Activated CD8-positive, alpha-beta T cell treated with anti-CD3 and anti-CD28 coated beads, Interleukin-2, amount 10 ng/mL, durations not matched to agents 7 days and 5 days (primary cell): Measurements from ENCODE around the gene ATP11A. TPM values are rescaled to one million over a fixed set of nuclear protein-coding genes. Genes with fewer than 3 reads are reported as not detected.

Experiments used
- ATAC-seq: fragments of 150-1000 bp; cut with Tn5 transposase; one replicate; pipeline ENCODE4 v1.10.0; 2021; ENCODE audit warnings: moderate library complexity
- CTCF ChIA-PET: fragments of 350-600 bp; sonication (Branson Sonifier 250); formaldehyde crosslinking; loops from one replicate; lab custom pipeline; 2021; ENCODE audit warnings: antibody characterized with exemption; lab: Charles Lee
- POLR2A ChIA-PET: fragments of 350-600 bp; sonication (Branson Sonifier 250); formaldehyde crosslinking; loops from one replicate; lab custom pipeline; 2021; ENCODE audit warnings: antibody characterized with exemption; lab: Charles Lee
- DNase-seq: peaks from one replicate; pipeline ENCODE4 v3.0.0-alpha.2; 2020
- H3K27ac Mint-ChIP-seq: one replicate; pipeline ENCODE4 v1.8.0; 2021; ENCODE audit warnings: mild to moderate bottlenecking, mixed read lengths
- H3K27me3 Mint-ChIP-seq: one replicate; pipeline ENCODE4 v1.8.0; 2021; ENCODE audit warnings: low read depth, mixed read lengths
- H3K36me3 Mint-ChIP-seq: one replicate; pipeline ENCODE4 v1.8.0; 2021; ENCODE audit warnings: low read depth, mixed read lengths
- H3K4me1 Mint-ChIP-seq: one replicate; pipeline ENCODE4 v1.8.0; 2021; ENCODE audit warnings: low read depth, mixed read lengths
- H3K4me3 Mint-ChIP-seq: one replicate; pipeline ENCODE4 v1.8.0; 2021; ENCODE audit warnings: mild to moderate bottlenecking, mixed read lengths
- H3K9me3 Mint-ChIP-seq: one replicate; pipeline ENCODE4 v1.8.0; 2022; ENCODE audit warnings: mixed read lengths; ENCODE audit not compliant: insufficient read depth
- total RNA-seq, 2 experiments: library from RNA; stranded (reverse); gene quantifications; one replicate each; pipeline ENCODE4 v1.2.3, GENCODE V29; 2021

The ATP11A gene
- total RNA-seq, 2 experiments from 2014 or later: 35.6 to 38.3 TPM

- Mint-ChIP-seq H3K27ac (no peak overlapping the region), H3K4me3 (no peak overlapping the region), H3K4me1 (no peaks in the 10 kb centered on the region), H3K27me3 (no peaks in the 10 kb centered on the region), H3K36me3 (no peaks in the 10 kb centered on the region), H3K9me3 (no peaks in the 10 kb centered on the region)
- POLR2A ChIA-PET: no interaction called here
- CTCF ChIA-PET: no interaction called here
- DNase-seq (no peak), ATAC-seq (no peak)
Observed at GRCh38 chr13:112903071-112903577, 213.3 kb downstream of the ATP11A start.

GRCh38 chr13:112903606-112904195, 213.9 kb downstream of the ATP11A start:
- Mint-ChIP-seq H3K4me3 (no peak overlapping the region), H3K36me3 (no peaks in the 10 kb centered on the region), H3K9me3 (no peaks in the 10 kb centered on the region), H3K27ac (no peak overlapping the region), H3K27me3 (no peaks in the 10 kb centered on the region), H3K4me1 (no peaks in the 10 kb centered on the region)
- DNase-seq (no peak), ATAC-seq (no peak)
- CTCF ChIA-PET: no interaction called here
- POLR2A ChIA-PET: no interaction called here

GRCh38 chr13:112904436-112904960, 214.7 kb downstream of the ATP11A start:
- Mint-ChIP-seq H3K27me3 (no peaks in the 10 kb centered on the region), H3K36me3 (no peaks in the 10 kb centered on the region), H3K4me3 (no peak overlapping the region), H3K27ac (no peak overlapping the region), H3K9me3 (no peaks in the 10 kb centered on the region), H3K4me1 (no peaks in the 10 kb centered on the region)
- no peak for DNase-seq
- ChIA-PET CTCF (no interaction called here), POLR2A (no interaction called here)
- no peak for ATAC-seq

- Mint-ChIP-seq H3K27ac (no peak overlapping the region), H3K4me1 (no peaks in the 10 kb centered on the region), H3K27me3 (no peaks in the 10 kb centered on the region), H3K4me3 (no peak overlapping the region), H3K36me3 (no peaks in the 10 kb centered on the region), H3K9me3 (no peaks in the 10 kb centered on the region)
- ATAC-seq (no peak), DNase-seq (no peak)
- CTCF ChIA-PET: no interaction called here
- POLR2A ChIA-PET: no interaction called here
Observed at GRCh38 chr13:112905086-112905485, 215.2 kb downstream of the ATP11A start.

GRCh38 chr13:112905619-112905989, 215.8 kb downstream of the ATP11A start:
- ChIA-PET CTCF (no interaction called here), POLR2A (no interaction called here)
- ATAC-seq: no peak
- DNase-seq: no peak
- Mint-ChIP-seq H3K9me3 (no peaks in the 10 kb centered on the region), H3K4me3 (no peak overlapping the region), H3K4me1 (no peaks in the 10 kb centered on the region), H3K27me3 (no peaks in the 10 kb centered on the region), H3K27ac (no peak overlapping the region), H3K36me3 (no peaks in the 10 kb centered on the region)

GRCh38 chr13:112905990-112906641, 216.3 kb downstream of the ATP11A start:
- H3K27ac Mint-ChIP-seq: no peak overlapping the region
- no peak overlapping the region for H3K4me3 Mint-ChIP-seq
- H3K4me1 Mint-ChIP-seq: no peaks in the 10 kb centered on the region
- no peak for DNase-seq
- CTCF ChIA-PET: no interaction called here
- no peaks in the 10 kb centered on the region for H3K27me3 Mint-ChIP-seq
- ATAC-seq: no peak
- H3K36me3 Mint-ChIP-seq: no peaks in the 10 kb centered on the region
- no peaks in the 10 kb centered on the region for H3K9me3 Mint-ChIP-seq
- POLR2A ChIA-PET: no interaction called here

GRCh38 chr13:112907286-112907685, 217.4 kb downstream of the ATP11A start:
- ChIA-PET CTCF (no interaction called here), POLR2A (no interaction called here)
- Mint-ChIP-seq H3K27me3 (no peaks in the 10 kb centered on the region), H3K27ac (no peak overlapping the region), H3K4me3 (no peak overlapping the region), H3K36me3 (no peaks in the 10 kb centered on the region), H3K4me1 (no peaks in the 10 kb centered on the region), H3K9me3 (no peaks in the 10 kb centered on the region)
- ATAC-seq (no peak), DNase-seq (no peak)

- ATAC-seq: no peak
- no peaks in the 10 kb centered on the region for H3K4me1 Mint-ChIP-seq
Observed at GRCh38 chr13:112907871-112908331, 218.1 kb downstream of the ATP11A start.

GRCh38 chr13:112908342-112908741, 218.5 kb downstream of the ATP11A start:
- ChIA-PET POLR2A (no interaction called here), CTCF (no interaction called here)
- Mint-ChIP-seq H3K9me3 (no peaks in the 10 kb centered on the region), H3K4me1 (no peaks in the 10 kb centered on the region), H3K36me3 (no peaks in the 10 kb centered on the region), H3K4me3 (no peak overlapping the region), H3K27ac (no peak overlapping the region), H3K27me3 (no peaks in the 10 kb centered on the region)
- ATAC-seq (no peak), DNase-seq (no peak)

More at GRCh38 chr13:112907871-112908331, 218.1 kb downstream of the ATP11A start:
- no peak overlapping the region for H3K27ac Mint-ChIP-seq
- H3K4me3 Mint-ChIP-seq: no peak overlapping the region
- no peaks in the 10 kb centered on the region for H3K27me3 Mint-ChIP-seq
- H3K9me3 Mint-ChIP-seq: no peaks in the 10 kb centered on the region
- ChIA-PET CTCF (no interaction called here), POLR2A (no interaction called here)
- H3K36me3 Mint-ChIP-seq: no peaks in the 10 kb centered on the region
- no peak for DNase-seq

GRCh38 chr13:112910016-112910415, 220.2 kb downstream of the ATP11A start:
- Mint-ChIP-seq H3K9me3 (no peaks in the 10 kb centered on the region), H3K4me3 (no peak overlapping the region), H3K4me1 (no peaks in the 10 kb centered on the region), H3K36me3 (no peaks in the 10 kb centered on the region), H3K27me3 (no peaks in the 10 kb centered on the region), H3K27ac (no peak overlapping the region)
- CTCF ChIA-PET: no interaction called here
- DNase-seq (no peak), ATAC-seq (no peak)
- POLR2A ChIA-PET: no interaction called here

- ATAC-seq: no peak
- peaks cover 3% of the 10 kb centered on the region for H3K27me3 Mint-ChIP-seq
- H3K9me3 Mint-ChIP-seq: no peaks in the 10 kb centered on the region
- DNase-seq: no peak
- no peak overlapping the region for H3K27ac Mint-ChIP-seq
- ChIA-PET CTCF (no interaction called here), POLR2A (no interaction called here)
- no peaks in the 10 kb centered on the region for H3K4me1 Mint-ChIP-seq
- no peaks in the 10 kb centered on the region for H3K36me3 Mint-ChIP-seq
- H3K4me3 Mint-ChIP-seq: no peak overlapping the region
Observed at GRCh38 chr13:112910616-112911280, 220.9 kb downstream of the ATP11A start.

GRCh38 chr13:112911285-112911701, 221.5 kb downstream of the ATP11A start:
- H3K9me3 Mint-ChIP-seq: no peaks in the 10 kb centered on the region
- ATAC-seq (no peak), DNase-seq (no peak)
- H3K27me3 Mint-ChIP-seq: peaks cover 3% of the 10 kb centered on the region
- ChIA-PET CTCF (no interaction called here), POLR2A (no interaction called here)
- no peak overlapping the region for H3K27ac Mint-ChIP-seq
- no peaks in the 10 kb centered on the region for H3K4me1 Mint-ChIP-seq
- H3K4me3 Mint-ChIP-seq: no peak overlapping the region
- H3K36me3 Mint-ChIP-seq: no peaks in the 10 kb centered on the region
